ENCODE data around the gene SMCO4.
"Not testable (repeated sequence)": the region's sequence is repeated elsewhere in the genome, so short reads cannot be mapped to it uniquely, and the experiment has no call there.

GRCh38 chr11:93587425-93587824 lies 44.2 kb upstream of the SMCO4 start:
- not testable (repeated sequence) for TF ChIP-seq CTCF (IDR thresholded peaks at IDR 0.05 in 4 of 5, conservative IDR thresholded peaks at IDR 0.05 in 1 of 5); POLR2A (IDR thresholded peaks at IDR 0.05)
